GM19025 (cell line): Measurements from ENCODE around the gene LIAS.
"Not testable (repeated sequence)": the region's sequence is repeated elsewhere in the genome, so short reads cannot be mapped to it uniquely, and the experiment has no call there.

Experiments
- ATAC-seq: cut with Tn5 transposase; IDR thresholded peaks from one replicate; pipeline ENCODE4 v1.9.1; 2021; ENCODE audit warnings: mild to moderate bottlenecking, low read depth, moderate library complexity; ENCODE audit not compliant: unreplicated experiment

Gene LIAS

GRCh38 chr4:39495446-39496213 lies 36.8 kb downstream of the LIAS start:
- no peak for ATAC-seq

GRCh38 chr4:39497909-39498726 lies 39.3 kb downstream of the LIAS start:
- ATAC-seq = no peak

GRCh38 chr4:39498727-39499020 lies 39.8 kb downstream of the LIAS start:
- ATAC-seq = no peak

- ATAC-seq = no peak
Measured at GRCh38 chr4:39502019-39502663, 43.3 kb downstream of the LIAS start.

GRCh38 chr4:39502664-39503035 lies 43.8 kb downstream of the LIAS start:
- ATAC-seq = not testable (repeated sequence)

- no peak for ATAC-seq
Measured at GRCh38 chr4:39504538-39504937, 45.7 kb downstream of the LIAS start.

- ATAC-seq = no peak
Measured at GRCh38 chr4:39505581-39505980, 46.7 kb downstream of the LIAS start.

GRCh38 chr4:39510348-39510929 lies 51.6 kb downstream of the LIAS start:
- no peak for ATAC-seq

GRCh38 chr4:39514266-39514665 lies 55.4 kb downstream of the LIAS start:
- not testable (repeated sequence) for ATAC-seq

- no peak for ATAC-seq
Measured at GRCh38 chr4:39514888-39515401, 56.1 kb downstream of the LIAS start.

- not testable (repeated sequence) for ATAC-seq
Measured at GRCh38 chr4:39515669-39516401, 57.0 kb downstream of the LIAS start.

- no peak for ATAC-seq
Measured at GRCh38 chr4:39516407-39516966, 57.6 kb downstream of the LIAS start.

- ATAC-seq = no peak
Measured at GRCh38 chr4:39518484-39518883, 59.6 kb downstream of the LIAS start.

- no peak for ATAC-seq
Measured at GRCh38 chr4:39521253-39521919, 62.5 kb downstream of the LIAS start.

GRCh38 chr4:39522068-39522467 lies 63.2 kb downstream of the LIAS start:
- no peak for ATAC-seq

- no peak for ATAC-seq
Measured at GRCh38 chr4:39524161-39524957, 65.5 kb downstream of the LIAS start.

GRCh38 chr4:39525822-39526690 lies 67.2 kb downstream of the LIAS start:
- ATAC-seq = no peak
